Stimulated activated CD4-positive, alpha-beta T cell treated with anti-CD3 and anti-CD28 coated beads, TNF-alpha, amount 100 ng/mL, for 24 hours (primary cell): Measurements from ENCODE around the gene OR51V1.

Experiments
- DNase-seq, 3 experiments: peaks; one replicate each; pipeline ENCODE4 v3.0.0-alpha.2; 2020; ENCODE audit warnings: low read depth in 3 of 3

OR51V1 gene

DNA sequence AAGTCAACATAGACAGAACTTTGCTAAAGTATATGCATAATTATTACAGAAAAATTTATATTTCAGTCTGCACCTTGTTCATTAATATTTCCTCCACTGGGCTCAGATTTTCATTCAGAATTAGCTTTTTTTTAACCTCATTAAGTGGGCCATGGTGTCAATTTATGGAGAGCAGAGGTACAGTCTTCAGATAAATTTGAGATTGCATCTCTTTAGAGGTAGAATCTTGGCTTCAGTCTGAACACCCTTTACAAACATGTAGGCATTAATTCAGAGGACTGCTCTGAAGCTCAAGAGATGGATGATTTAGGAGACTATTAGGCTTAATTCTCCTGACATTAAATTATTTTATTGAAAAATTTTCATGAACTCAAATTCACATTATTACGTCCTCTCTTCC lies 29.8 kb upstream of the OR51V1 start:
- no peak for DNase-seq

DNA sequence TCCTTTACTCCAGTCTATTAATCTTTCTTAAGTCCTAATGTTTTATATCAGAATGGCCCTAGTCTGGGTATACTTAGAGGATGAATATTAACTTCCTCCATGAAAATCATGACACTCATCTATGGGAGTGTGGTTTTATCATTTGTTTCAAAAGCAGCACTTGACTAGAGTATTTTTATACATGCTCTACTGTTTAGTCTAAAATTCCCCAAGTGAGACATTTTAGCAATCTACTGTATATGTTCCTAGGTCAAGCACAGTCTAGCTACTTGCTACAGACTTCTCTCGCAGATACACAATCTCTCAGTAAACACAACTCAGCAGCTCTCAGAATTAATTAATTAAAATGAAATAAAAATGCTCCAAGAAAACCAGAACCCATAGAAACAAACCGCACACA lies 29.3 kb upstream of the OR51V1 start:
- no peak for DNase-seq

GRCh38 chr11:5229356-5229755 lies 28.9 kb upstream of the OR51V1 start:
- DNase-seq: no peak

DNA sequence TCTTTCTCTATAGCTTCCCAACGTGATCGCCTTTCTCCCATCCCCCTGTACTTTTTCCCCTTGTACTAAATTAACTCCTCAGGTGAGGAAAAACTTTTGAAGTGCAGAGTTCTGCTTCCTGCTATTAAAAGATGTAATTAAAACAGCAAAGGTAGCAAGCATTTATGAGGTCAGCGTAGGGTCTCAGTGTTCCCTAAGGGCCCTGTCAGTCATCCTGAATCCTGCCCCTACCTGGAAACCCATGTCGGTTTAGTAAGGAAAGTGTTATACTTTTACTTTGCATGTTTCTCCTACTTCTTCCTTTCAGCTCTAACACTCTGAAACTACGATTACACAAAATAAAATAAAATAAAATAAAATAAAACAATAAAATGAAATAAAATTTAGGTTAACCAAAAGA lies 27.6 kb upstream of the OR51V1 start:
- DNase-seq: no peak

- DNase-seq: no peak
These were observed 27.2 kb upstream of the OR51V1 start for GRCh38 chr11:5227681-5228080.

GRCh38 chr11:5226732-5227310 lies 26.3 kb upstream of the OR51V1 start, which contains the start of gene HBB:
Gene HBB (minus strand): TSS chr11:5227071. CDS start chr11:5227021, 50 bp downstream.
- DNase-seq: no peak

DNA sequence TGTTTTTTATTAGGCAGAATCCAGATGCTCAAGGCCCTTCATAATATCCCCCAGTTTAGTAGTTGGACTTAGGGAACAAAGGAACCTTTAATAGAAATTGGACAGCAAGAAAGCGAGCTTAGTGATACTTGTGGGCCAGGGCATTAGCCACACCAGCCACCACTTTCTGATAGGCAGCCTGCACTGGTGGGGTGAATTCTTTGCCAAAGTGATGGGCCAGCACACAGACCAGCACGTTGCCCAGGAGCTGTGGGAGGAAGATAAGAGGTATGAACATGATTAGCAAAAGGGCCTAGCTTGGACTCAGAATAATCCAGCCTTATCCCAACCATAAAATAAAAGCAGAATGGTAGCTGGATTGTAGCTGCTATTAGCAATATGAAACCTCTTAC lies 25.0 kb upstream of the OR51V1 start:
- DNase-seq: no peak

GRCh38 chr11:5224538-5225479 lies 24.3 kb upstream of the OR51V1 start:
- no peak for DNase-seq

- no peak for DNase-seq
These were observed 23.2 kb upstream of the OR51V1 start for GRCh38 chr11:5223686-5224085.

DNA sequence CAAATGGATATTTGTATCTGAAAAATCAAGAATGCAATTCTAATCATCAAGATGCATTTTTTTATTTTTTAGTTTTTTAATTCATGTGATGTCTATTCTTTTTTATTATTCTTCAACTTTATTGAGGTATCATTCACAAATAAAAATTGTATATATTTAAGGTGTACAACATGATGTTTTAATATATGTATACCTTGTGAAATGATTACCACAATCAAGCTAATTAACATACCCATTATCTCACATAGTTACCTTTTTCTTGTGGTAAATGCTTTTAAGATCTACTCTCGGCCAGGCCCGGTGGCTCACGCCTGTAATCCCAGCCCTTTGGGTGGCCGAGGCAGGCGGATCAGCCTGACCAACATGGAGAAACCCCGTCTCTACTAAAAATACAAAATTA lies 22.7 kb upstream of the OR51V1 start:
- no peak for DNase-seq

- DNase-seq: no peak
These were observed 9.9 kb upstream of the OR51V1 start for GRCh38 chr11:5210376-5210885.

GRCh38 chr11:5204787-5205186 lies 4.3 kb upstream of the OR51V1 start:
- DNase-seq: no peak

GRCh38 chr11:5203366-5203765 lies 2.9 kb upstream of the OR51V1 start:
- DNase-seq: no peak

DNA sequence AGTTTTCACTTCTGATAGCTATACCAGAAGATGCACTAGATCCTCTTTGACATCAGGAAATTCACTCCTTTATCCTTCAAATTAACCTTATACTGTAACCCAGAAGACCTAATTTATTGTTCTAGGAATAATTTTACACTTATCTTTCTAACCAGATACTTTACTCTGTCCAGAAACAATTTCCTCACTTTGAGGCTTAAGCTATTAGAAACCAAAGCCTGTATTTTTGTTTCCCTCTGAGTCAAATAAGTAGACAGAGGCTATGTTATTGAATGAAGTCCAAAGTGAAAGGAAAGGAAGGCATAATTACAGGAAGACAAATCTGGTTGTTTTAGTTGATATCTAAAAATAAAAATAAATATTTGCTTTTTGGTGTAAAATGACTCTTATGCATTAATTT lies 2.2 kb downstream of the OR51V1 start:
- DNase-seq: no peak

DNA sequence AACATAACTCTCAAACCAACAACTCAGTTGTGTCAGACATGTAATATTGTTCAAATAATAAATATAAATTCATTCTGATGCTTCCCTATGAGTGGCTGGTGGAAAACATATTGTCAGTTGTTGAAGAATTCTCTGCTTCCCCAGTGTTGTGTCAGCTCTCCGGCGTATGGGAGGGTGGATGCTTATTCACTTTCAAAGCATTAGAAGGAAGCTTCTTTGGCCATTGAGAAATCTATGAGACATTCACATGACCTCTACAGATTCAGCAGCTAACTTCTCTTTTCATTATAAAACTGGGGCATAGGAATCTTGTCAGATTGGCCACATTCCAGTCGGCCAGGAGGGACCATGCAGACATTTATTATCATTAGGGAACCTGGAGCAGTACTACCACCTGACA lies 2.9 kb downstream of the OR51V1 start:
- no peak for DNase-seq

GRCh38 chr11:5196731-5197130 lies 3.8 kb downstream of the OR51V1 start:
- DNase-seq: no peak

DNA sequence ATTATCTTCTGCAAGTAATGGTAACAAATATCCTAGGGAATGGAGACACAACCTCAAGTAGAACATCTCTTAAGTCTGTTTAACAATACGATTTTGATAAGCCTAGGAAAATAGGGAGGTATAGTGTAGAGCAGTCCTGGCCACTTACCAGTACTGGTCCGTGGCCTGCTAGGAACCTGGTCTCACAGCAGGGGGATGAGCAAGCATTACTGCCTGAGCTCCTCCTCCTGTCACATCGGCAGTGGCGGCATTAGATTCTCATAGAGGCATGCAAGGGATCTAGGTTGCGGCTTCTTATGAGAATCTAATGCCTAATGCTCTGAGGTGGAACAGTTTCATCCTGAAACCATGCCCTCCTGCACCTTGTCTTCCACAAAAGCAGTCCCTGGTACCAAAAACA lies 4.4 kb downstream of the OR51V1 start:
- DNase-seq: no peak

DNA sequence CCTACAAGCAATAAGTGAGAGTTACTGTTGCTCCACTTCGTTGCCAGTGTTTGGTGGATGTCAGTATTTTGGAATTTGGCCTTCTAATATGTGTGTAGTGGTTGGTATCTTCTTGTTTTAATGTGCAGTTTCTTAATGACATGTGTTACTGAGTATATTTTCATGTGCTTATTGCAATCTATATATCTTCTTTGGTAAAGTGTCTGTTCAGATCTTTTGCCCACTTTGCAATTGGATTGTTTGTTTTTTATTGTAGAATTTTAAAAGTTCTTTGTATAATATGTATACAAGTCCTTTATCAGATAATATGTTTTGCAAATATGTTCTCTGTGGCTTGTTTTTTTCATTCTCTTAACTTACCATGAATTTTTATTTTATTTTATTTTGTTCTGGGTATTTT lies 7.7 kb downstream of the OR51V1 start:
- no peak for DNase-seq

- no peak for DNase-seq
These were observed 12.3 kb downstream of the OR51V1 start for GRCh38 chr11:5188201-5188600.

DNA sequence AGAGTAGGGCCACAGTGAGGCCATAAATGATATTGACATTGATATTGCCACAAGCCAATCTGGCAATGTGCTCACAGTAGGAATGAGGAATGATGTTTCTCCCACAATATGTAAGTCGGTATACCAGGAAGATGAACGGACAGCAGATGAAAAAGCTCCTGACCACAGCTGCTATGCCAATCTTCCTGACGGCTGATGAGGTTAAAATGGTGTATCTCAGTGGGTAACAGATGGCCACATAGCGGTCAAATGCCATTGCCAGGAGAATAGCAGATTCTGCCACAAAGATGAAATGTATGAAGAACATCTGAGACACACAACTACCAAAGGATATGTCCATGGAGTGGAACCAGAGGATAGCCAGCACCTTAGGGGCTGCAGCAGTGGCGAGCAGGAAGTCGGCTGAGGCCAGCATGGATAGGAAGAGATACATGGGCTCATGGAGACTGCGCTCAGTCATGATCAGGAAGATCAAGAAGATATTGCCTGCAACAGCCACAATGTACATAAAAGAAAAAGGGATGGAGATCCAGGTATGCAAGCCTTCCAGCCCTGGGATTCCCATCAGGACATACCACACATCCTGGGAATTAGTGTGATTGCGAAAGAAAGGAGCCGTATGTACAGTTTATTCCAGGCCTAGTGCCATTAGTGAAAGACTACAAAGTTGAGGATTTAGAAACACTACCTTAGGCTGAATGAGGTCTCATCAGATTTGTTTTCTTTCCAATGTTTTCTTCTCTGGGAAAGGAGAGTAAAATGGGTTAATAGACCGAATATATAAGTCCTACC lies 22.2 kb downstream of the OR51V1 start:
- no peak for DNase-seq

GRCh38 chr11:5174934-5175333 lies 25.5 kb downstream of the OR51V1 start:
- no peak for DNase-seq

DNA sequence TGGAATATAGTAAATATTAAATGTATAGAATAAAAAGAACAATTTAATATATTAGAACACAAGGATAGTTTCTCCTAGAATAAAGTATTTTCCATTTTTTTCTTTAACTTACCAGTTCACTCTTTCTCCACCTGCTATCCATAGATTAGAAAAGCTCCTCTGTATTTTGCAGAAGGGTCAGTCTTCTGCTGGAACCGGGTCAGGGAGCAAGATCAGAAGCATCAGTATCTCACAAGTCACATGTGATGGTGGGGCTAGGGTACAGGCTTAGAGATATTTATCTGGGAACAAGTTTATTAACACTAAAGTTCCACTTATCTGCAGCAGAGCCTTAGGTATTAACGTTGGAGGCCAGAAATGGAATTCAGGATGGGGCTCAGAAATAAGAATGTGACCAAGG lies 28.6 kb downstream of the OR51V1 start:
- DNase-seq: no peak
